Fibroblast of the aortic adventitia (primary cell): Measurements from ENCODE around the gene RAB40B. TPM values are rescaled to one million over a fixed set of nuclear protein-coding genes. Genes with fewer than 3 reads are reported as not detected.

Experiments
- DNase-seq: peaks from one replicate; pipeline ENCODE4 v3.0.0-alpha.2; 2010; ENCODE audit warnings: low read depth
- H3K4me3 ChIP-seq: 2 replicates; pipeline ENCODE4 v1.5.1; 2011; ENCODE audit warnings: low read depth, mild to moderate bottlenecking, control low read depth, low read length, moderate library complexity
- CTCF ChIP-seq: IDR thresholded peaks from 2 replicates; pipeline ENCODE4 v1.5.1; 2011; ENCODE audit warnings: mild to moderate bottlenecking, low read length, control low read depth, inconsistent platforms; ENCODE audit not compliant: insufficient read depth
- total RNA-seq: library from RNA; depleted of rRNA; stranded (reverse); fragments of >200 nt; gene quantifications from 2 replicates; pipeline ENCODE4 v1.2.3, GENCODE V29; 2012; ENCODE audit warnings: low replicate concordance

The RAB40B gene
- total RNA-seq, 1 donor = 8.4 TPM

DNA sequence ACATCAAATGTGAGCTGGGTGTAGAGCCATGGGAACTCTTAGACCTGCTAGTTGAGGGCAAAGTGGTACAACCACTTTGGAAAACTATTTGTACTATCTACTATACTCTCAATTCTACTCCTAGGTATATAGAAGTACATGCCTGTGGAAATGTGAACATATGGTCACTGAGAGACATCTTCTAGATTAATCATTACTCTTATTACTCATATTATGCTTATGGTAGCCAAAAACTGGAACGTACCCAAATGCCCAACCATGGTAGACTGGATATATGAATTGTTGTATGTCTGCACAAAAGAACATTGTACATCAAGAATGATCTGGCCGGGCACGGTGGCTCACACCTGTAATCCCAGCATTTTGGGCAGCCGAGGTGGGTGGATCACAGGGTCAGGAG is 53.0 kb downstream of the RAB40B start:
- TF ChIP-seq CTCF = no peak
- no peak for DNase-seq

GRCh38 chr17:82644148-82644547 is 54.4 kb downstream of the RAB40B start:
- DNase-seq = no peak
- no peak overlapping the region for H3K4me3 ChIP-seq
- TF ChIP-seq CTCF = no peak

More for the DNA sequence above, 53.0 kb downstream of the RAB40B start:
- no peak overlapping the region for H3K4me3 ChIP-seq

GRCh38 chr17:82642022-82642421 is 56.5 kb downstream of the RAB40B start:
- no peak for DNase-seq
- H3K4me3 ChIP-seq = no peak overlapping the region
- no peak for TF ChIP-seq CTCF

GRCh38 chr17:82640036-82640435 is 58.5 kb downstream of the RAB40B start:
- DNase-seq = no peak
- no peak for TF ChIP-seq CTCF
- H3K4me3 ChIP-seq = no peak overlapping the region

- no peak for TF ChIP-seq CTCF
- DNase-seq = no peak
- H3K4me3 ChIP-seq = no peak overlapping the region
Measured at GRCh38 chr17:82639628-82640027, 58.9 kb downstream of the RAB40B start.

DNA sequence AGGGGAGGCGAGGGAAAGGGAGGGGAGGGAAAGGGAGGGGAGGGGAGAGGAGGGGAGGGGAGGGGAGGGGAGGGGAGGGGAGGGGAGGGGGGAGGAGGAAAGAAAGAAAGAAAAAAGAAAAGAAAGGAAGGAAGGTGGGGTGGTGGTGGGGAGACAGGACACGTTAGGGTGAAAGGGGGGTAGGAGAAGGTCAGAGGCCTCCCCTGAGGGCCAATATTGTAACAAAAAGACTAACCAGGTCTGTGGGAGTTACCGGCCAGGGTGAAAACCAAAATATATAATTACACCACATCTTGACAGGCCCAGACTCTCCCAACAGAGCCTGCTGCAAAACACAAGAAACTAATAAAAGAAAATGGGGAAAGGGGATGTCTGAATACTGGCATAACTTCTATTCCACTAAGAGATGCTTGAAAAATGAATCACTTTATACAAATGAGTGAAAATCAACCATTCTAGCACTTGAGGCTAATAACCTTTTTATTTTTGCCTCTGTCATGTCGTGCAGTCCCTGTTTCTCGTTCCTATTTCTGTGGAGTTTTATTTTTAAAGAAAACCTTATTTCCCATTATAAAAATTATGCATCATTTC is 60.2 kb downstream of the RAB40B start:
- H3K4me3 ChIP-seq = no peak overlapping the region
- no peak for DNase-seq
- TF ChIP-seq CTCF = no peak
